B cell (primary cell): ENCODE data around the gene REN. TPM values are rescaled to one million over a fixed set of nuclear protein-coding genes. Genes with fewer than 3 reads are reported as not detected.

Experiments used
- ATAC-seq: fragments of 200-7000 bp; cut with Tn5 transposase; one replicate; pipeline ENCODE4 v1.10.0; 2021; ENCODE audit warnings: low read depth, mild to moderate bottlenecking, moderate number of reproducible peaks, moderate library complexity
- CTCF ChIA-PET: fragments of 350-600 bp; sonication (Branson Sonifier 250); formaldehyde crosslinking; loops from one replicate; lab custom pipeline; 2021; ENCODE audit warnings: antibody characterized with exemption, inconsistent platforms; lab: Charles Lee
- POLR2A ChIA-PET: fragments of 350-600 bp; sonication (Branson Sonifier 250); formaldehyde crosslinking; loops from one replicate; lab custom pipeline; 2021; ENCODE audit warnings: antibody characterized with exemption; lab: Charles Lee
- DNase-seq: peaks from one replicate; pipeline ENCODE4 v3.0.0; 2013
- H2AFZ ChIP-seq: 2 replicates; pipeline ENCODE4 v1.6.1; 2012; ENCODE audit warnings: mild to moderate bottlenecking, low read depth, low read length; ENCODE audit not compliant: insufficient read depth, poor library complexity, severe bottlenecking
- H3K27ac ChIP-seq, 2 donors: 1 replicate in 1 of 2; 2 replicates in 1 of 2; pipeline ENCODE4 v1.5.1; 2012 to 2013; ENCODE audit warnings: low read length in 2 of 2, mild to moderate bottlenecking in 2 of 2, moderate library complexity in 1 of 2
- H3K27me3 ChIP-seq, 4 experiments: fragments of 200-600 bp in 1 of 4; sonication (generic) in 1 of 4; replicated peaks in 1 of 4; 1 replicate in 2 of 4; 2 replicates in 2 of 4; pipeline versions ENCODE4 v1.6.1 to v1.7.0; 2013 to 2016; ENCODE audit warnings: low read length in 3 of 4, mild to moderate bottlenecking in 2 of 4, mixed read lengths in 1 of 4, moderate library complexity in 1 of 4; ENCODE audit not compliant: insufficient read depth in 4 of 4, control insufficient read depth in 3 of 4; ENCODE audit errors: control extremely low read depth in 1 of 4
- H3K36me3 ChIP-seq, 2 experiments: replicated peaks in 1 of 2; 1 replicate in 1 of 2; 2 replicates in 1 of 2; pipeline versions ENCODE4 v1.6.1 to v1.7.1; 2013; ENCODE audit warnings: low read length in 1 of 2; ENCODE audit not compliant: insufficient read depth in 2 of 2, control insufficient read depth in 1 of 2; ENCODE audit errors: control extremely low read depth in 1 of 2, extremely low read depth in 1 of 2
- H3K4me1 ChIP-seq, 2 donors: fragments of 200-600 bp in 1 of 2; sonication (generic) in 1 of 2; 1 replicate in 1 of 2; 2 replicates in 1 of 2; pipeline versions ENCODE4 v1.5.1 to v1.6.1; 2013 to 2017; ENCODE audit warnings: low read length in 2 of 2; ENCODE audit not compliant: control insufficient read depth in 2 of 2, insufficient read depth in 2 of 2
- H3K4me2 ChIP-seq: replicated peaks from 2 replicates; pipeline ENCODE3; 2012; ENCODE audit warnings: mild to moderate bottlenecking, low read depth, low read length; ENCODE audit not compliant: poor library complexity, severe bottlenecking
- H3K4me3 ChIP-seq, 5 experiments: fragments of 200-600 bp in 1 of 5; sonication (generic) in 1 of 5; 1 replicate in 3 of 5; 2 replicates in 2 of 5; pipeline versions ENCODE4 v1.5.1 to v1.7.0; 2011 to 2016; ENCODE audit warnings: low read length in 4 of 5, mild to moderate bottlenecking in 4 of 5, low read depth in 2 of 5, control low read depth in 1 of 5, moderate library complexity in 1 of 5; ENCODE audit not compliant: insufficient read depth in 1 of 5; ENCODE audit errors: control extremely low read depth in 1 of 5, extremely low read depth in 1 of 5
- H3K79me2 ChIP-seq: fragments of 200-600 bp; sonication (generic); one replicate; pipeline ENCODE4 v1.6.0; 2016; ENCODE audit warnings: low read length; ENCODE audit not compliant: control insufficient read depth, insufficient read depth
- H3K9ac ChIP-seq: fragments of 200-600 bp; sonication (generic); 2 replicates; pipeline ENCODE4 v1.6.1; 2017; ENCODE audit warnings: mild to moderate bottlenecking, low read length, moderate library complexity
- H3K9me3 ChIP-seq, 3 donors: one replicate each; pipeline versions ENCODE4 v1.6.1 to v1.7.1; 2013; ENCODE audit warnings: low read length in 2 of 3; ENCODE audit not compliant: control insufficient read depth in 2 of 3, insufficient read depth in 1 of 3; ENCODE audit errors: control extremely low read depth in 1 of 3
- H4K20me1 ChIP-seq: 2 replicates; pipeline ENCODE4 v1.6.0; 2012; ENCODE audit warnings: mild to moderate bottlenecking, low read length; ENCODE audit not compliant: insufficient read depth, control insufficient read depth, poor library complexity, severe bottlenecking
- H3K27ac Mint-ChIP-seq: one replicate; pipeline ENCODE4 v1.8.0; 2021; ENCODE audit warnings: mixed read lengths
- H3K27me3 Mint-ChIP-seq: one replicate; pipeline ENCODE4 v1.8.0; 2021; ENCODE audit warnings: mixed read lengths
- H3K4me1 Mint-ChIP-seq: one replicate; pipeline ENCODE4 v1.8.0; 2021; ENCODE audit warnings: mixed read lengths
- H3K4me3 Mint-ChIP-seq: one replicate; pipeline ENCODE4 v1.8.0; 2021; ENCODE audit warnings: mixed read lengths
- H3K9me3 Mint-ChIP-seq: one replicate; pipeline ENCODE4 v1.8.0; 2022; ENCODE audit warnings: mixed read lengths; ENCODE audit not compliant: insufficient read depth
- EZH2 ChIP-seq: IDR thresholded peaks from 2 replicates; pipeline ENCODE4 v1.6.1; 2012; ENCODE audit warnings: borderline replicate concordance, low read depth, mild to moderate bottlenecking, moderate library complexity, low read length; ENCODE audit not compliant: insufficient read depth, poor library complexity, severe bottlenecking
- WGBS: methylation state at CpG from one replicate; pipeline ENCODE4 v1.1.5; 2013; ENCODE audit warnings: missing lambda C conversion rate; ENCODE audit not compliant: insufficient coverage; 5-methylcytosine and 5-hydroxymethylcytosine counted together
- intact Hi-C: fragments of 100-400 bp; cut with micrococcal nuclease; formaldehyde crosslinking; loops from one replicate; pipeline ENCODE4 v1.10.0; 2022
- polyA plus RNA-seq: library from polyadenylated mRNA; depleted of rRNA; stranded (reverse); fragments of >200 nt; gene quantifications from 2 replicates; pipeline ENCODE4 v1.2.3, GENCODE V29; 2012
- total RNA-seq, 2 donors: library from RNA; stranded (reverse); fragments of 120-200 nt in 1 of 2; gene quantifications; 1 replicate in 1 of 2; 2 replicates in 1 of 2; pipeline versions ENCODE4 v1.2.3 to v1.2.4, GENCODE V29; 2013 to 2022
- TF ChIP-seq, protein P1 (sequence below): fragments of 200-600 bp; IDR thresholded peaks from one replicate; pipeline ENCODE4 v1.8.0; 2022; ENCODE audit warnings: antibody characterized with exemption, mild to moderate bottlenecking

REN gene
- total and polyA plus RNA-seq, 2 donors (not counting 1 experiment from before 2014, with no cell fraction given): not detected

DNA sequence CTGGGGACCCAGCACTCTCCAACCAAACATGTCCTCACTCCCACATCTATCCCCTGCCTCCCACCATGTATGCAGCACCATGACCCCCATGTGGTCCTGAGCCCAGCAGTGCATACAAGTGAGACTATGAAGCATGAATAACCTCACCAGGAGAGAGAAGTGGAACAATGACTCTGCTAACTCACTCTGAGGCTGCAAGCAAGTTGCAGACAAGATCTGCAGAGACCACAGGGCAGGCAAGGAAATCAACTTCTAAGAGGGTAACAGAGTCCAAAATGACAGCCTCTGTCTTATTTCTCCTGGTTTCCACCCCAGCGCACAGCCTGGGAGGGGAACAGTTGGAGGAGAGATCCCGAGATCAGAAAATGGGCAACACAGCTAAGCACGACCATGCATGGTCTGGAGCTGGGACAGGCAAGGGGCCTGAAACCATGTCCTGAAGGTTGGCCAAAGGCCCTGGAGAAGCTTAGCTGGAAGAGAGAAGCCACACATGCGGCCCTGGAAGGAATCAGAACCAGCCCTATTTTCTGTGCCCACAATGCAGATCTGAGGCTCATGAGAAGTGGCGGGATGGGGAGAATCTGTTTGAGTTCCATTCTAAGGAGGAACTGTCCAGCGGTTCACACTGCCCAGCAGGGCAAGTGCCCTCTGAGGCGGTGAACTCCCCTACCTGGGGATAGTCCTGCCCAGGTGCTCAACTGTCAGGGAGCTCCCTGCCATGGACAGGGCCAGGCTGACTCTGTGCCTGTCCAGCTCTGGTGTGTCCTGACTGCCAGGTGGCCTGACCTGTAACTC lies 12.5 kb upstream of the REN start:
- ATAC-seq (no peak), DNase-seq (no peak)
- H3K27me3 Mint-ChIP-seq: peaks cover 11% of the 10 kb centered on the region
- intact Hi-C loops: no loop called here
- H3K36me3 ChIP-seq: no peaks in the 10 kb centered on the region
- no peak overlapping the region for H3K9ac ChIP-seq
- H3K9me3 Mint-ChIP-seq: no peaks in the 10 kb centered on the region
- 81% methylated on average over 7 of the region's 7 CpGs for WGBS
- H3K27ac Mint-ChIP-seq: no peak overlapping the region
- H3K27me3 ChIP-seq: peaks cover 0 to 4% (median 0%) of the 10 kb centered on the region in 4 experiments
- H3K4me1 ChIP-seq: no peaks in the 10 kb centered on the region
- H2AFZ ChIP-seq: no peak overlapping the region
- no peaks in the 10 kb centered on the region for H3K4me1 Mint-ChIP-seq
- CTCF ChIA-PET: interaction anchor here (3.1 kb wide), 1 partner anchor 16 kb away, joined by 9 read pairs; no protein-coding TSS in a partner anchor
- TF ChIP-seq, protein P1, sequence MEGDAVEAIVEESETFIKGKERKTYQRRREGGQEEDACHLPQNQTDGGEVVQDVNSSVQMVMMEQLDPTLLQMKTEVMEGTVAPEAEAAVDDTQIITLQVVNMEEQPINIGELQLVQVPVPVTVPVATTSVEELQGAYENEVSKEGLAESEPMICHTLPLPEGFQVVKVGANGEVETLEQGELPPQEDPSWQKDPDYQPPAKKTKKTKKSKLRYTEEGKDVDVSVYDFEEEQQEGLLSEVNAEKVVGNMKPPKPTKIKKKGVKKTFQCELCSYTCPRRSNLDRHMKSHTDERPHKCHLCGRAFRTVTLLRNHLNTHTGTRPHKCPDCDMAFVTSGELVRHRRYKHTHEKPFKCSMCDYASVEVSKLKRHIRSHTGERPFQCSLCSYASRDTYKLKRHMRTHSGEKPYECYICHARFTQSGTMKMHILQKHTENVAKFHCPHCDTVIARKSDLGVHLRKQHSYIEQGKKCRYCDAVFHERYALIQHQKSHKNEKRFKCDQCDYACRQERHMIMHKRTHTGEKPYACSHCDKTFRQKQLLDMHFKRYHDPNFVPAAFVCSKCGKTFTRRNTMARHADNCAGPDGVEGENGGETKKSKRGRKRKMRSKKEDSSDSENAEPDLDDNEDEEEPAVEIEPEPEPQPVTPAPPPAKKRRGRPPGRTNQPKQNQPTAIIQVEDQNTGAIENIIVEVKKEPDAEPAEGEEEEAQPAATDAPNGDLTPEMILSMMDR: no peak
- no peak for TF ChIP-seq EZH2
- no peaks in the 10 kb centered on the region for H3K79me2 ChIP-seq
- POLR2A ChIA-PET: no interaction called here
- no peak overlapping the region for H3K27ac ChIP-seq
- H3K4me3 Mint-ChIP-seq: no peak overlapping the region
- no peak overlapping the region for H3K4me3 ChIP-seq
- no peaks in the 10 kb centered on the region for H4K20me1 ChIP-seq
- no peak overlapping the region for H3K4me2 ChIP-seq
- H3K9me3 ChIP-seq: no peaks in the 10 kb centered on the region

DNA sequence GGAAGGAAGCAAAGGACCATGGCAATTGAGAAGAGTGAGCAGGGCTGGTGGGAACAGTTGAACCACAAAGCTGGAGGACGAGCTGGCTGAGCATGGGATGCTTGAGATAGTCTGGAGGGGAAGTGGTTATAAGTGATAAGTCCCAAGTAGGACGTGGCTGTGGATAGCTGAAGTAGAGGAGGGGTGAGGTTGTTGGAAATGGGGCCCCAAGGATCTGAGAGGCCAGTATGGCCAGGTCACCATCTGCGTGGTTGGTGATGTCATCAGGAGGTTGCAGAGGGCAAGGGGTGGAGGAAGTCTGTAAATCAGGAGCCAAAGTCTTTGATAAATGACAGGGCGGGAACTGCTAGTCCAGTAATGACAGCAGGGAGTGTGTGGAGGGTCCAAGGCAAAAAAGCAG lies 11.0 kb upstream of the REN start:
- intact Hi-C loops: no loop called here
- Mint-ChIP-seq H3K27me3 (peaks cover 15% of the 10 kb centered on the region), H3K27ac (no peak overlapping the region), H3K4me3 (no peak overlapping the region), H3K9me3 (peaks cover 1% of the 10 kb centered on the region), H3K4me1 (no peaks in the 10 kb centered on the region)
- H3K9me3 ChIP-seq: peaks cover 0 to 4% (median 2%) of the 10 kb centered on the region in 3 donors
- 33% methylated on average over 4 of the region's 4 CpGs for WGBS
- ChIA-PET CTCF (interaction anchor here (1.3 to 3.1 kb wide), 2 partner anchors 12 to 14 kb away, joined by 3 to 9 read pairs; no protein-coding TSS in a partner anchor), POLR2A (no interaction called here)
- H4K20me1 ChIP-seq: no peaks in the 10 kb centered on the region
- no peak overlapping the region for H3K27ac ChIP-seq
- no peaks in the 10 kb centered on the region for H3K79me2 ChIP-seq
- TF ChIP-seq, protein P1: no peak
- TF ChIP-seq EZH2: no peak
- no peak for DNase-seq
- H3K9ac ChIP-seq: no peak overlapping the region
- H3K36me3 ChIP-seq: no peaks in the 10 kb centered on the region
- no peaks in the 10 kb centered on the region for H3K4me1 ChIP-seq
- no peak for ATAC-seq
- H2AFZ ChIP-seq: no peak overlapping the region
- peaks cover 0 to 8% (median 0%) of the 10 kb centered on the region in 4 experiments for H3K27me3 ChIP-seq
- H3K4me3 ChIP-seq: no peak overlapping the region
- H3K4me2 ChIP-seq: no peak overlapping the region
